ENCODE measurements around the gene KLHL29. TPM values are rescaled to one million over a fixed set of nuclear protein-coding genes. Genes with fewer than 3 reads are reported as not detected.

KLHL29 gene
- total RNA-seq, 6 experiments from 2014 or later = 1.2 to 10.2 (median 6.4) TPM

DNA sequence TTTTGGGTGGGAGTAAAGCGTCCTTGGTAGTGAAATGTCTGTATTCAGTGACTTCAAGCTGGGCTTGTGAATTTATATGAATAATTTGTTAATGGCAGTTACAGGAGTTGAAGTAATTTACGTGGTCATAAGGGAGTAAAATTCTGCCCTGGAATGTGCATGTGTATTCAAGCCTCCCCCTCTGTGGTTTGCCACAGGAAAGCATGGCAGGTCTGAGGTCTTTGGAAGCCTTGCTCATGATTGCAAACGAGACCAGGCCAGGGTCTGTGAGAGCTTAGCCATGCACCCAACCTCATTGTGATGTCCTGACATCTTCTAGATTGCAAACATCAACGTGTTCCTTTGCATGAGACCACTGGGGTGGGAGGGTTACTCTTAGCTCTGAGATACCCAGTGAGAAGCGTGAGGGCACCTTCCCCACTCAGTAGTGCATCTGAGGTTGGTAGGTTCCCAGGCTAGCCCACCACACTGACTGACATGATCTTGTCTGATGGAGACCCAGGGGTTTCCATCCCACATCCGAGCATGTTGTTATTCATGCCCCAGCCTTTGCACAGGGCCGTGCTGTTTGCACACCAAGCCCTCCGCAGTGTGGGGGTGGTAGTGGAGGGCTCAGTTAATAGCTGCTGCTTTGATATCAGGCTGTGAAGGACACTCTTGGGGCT lies 216.5 kb downstream of the KLHL29 start:
- H3K36me3 ChIP-seq = peaks cover 0 to 1% (median 0%) of the 10 kb centered on the region in 4 donors
- DNase-seq = no peak
- H3K27ac ChIP-seq = no peak overlapping the region
- no peak overlapping the region for H3K4me3 ChIP-seq
- no peaks in the 10 kb centered on the region for H3K9me3 ChIP-seq
- 46% methylated on average over 3 of the region's 8 CpGs for WGBS (ENCODE audit: insufficient coverage, low coverage, low lambda C conversion rate, missing lambda C conversion rate)
- no peaks in the 10 kb centered on the region for H3K4me1 ChIP-seq
- TF ChIP-seq POLR2A (IDR thresholded peaks at IDR 0.05) (no peak), CTCF (IDR thresholded peaks at IDR 0.05) (no peak)
- no peak for ATAC-seq
- H3K27me3 ChIP-seq = no peaks in the 10 kb centered on the region
- intact Hi-C loops (cut with DNase I) = no loop called here

- ATAC-seq (no peak), DNase-seq (peak in 1 of 3 donors; percentile 35)
- H3K4me3 ChIP-seq = no peak overlapping the region
- intact Hi-C loops (cut with DNase I) = no loop called here
- no peak overlapping the region for H3K27ac ChIP-seq
- H3K4me1 ChIP-seq = no peaks in the 10 kb centered on the region
- TF ChIP-seq POLR2A (IDR thresholded peaks at IDR 0.05) (no peak), CTCF (IDR thresholded peaks at IDR 0.05) (no peak)
- H3K36me3 ChIP-seq = peaks cover 0 to 1% (median 0%) of the 10 kb centered on the region in 4 donors
- 75% methylated on average over 5 of the region's 12 CpGs for WGBS (ENCODE audit: insufficient coverage, low coverage, low lambda C conversion rate, missing lambda C conversion rate)
- H3K9me3 ChIP-seq = no peaks in the 10 kb centered on the region
- no peaks in the 10 kb centered on the region for H3K27me3 ChIP-seq
These were observed 217.1 kb downstream of the KLHL29 start for GRCh38 chr2:23602116-23602515.

DNA sequence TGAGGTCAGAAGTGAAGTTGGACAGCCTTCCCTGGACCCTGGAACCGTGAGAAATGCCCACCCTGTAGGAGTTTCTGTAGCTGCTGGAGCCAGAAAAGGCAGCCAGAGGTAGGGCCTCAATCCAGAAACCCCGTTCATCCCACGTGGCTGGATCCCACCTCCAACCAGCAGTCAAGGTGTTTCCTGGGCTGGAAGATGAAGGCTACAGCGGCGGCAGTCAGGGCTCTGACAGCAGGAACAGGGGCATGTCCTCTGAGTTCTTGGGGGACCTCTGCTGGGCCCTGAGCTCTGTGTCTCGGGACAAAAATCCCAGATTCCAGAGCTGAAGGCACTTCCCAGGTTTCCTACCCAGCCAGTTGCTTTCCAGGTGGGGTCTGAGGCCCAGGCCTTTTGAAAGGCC lies 218.2 kb downstream of the KLHL29 start:
- H3K4me1 ChIP-seq = no peaks in the 10 kb centered on the region
- TF ChIP-seq CTCF (IDR thresholded peaks at IDR 0.05) (no peak), POLR2A (IDR thresholded peaks at IDR 0.05) (no peak)
- intact Hi-C loops (cut with DNase I) = no loop called here
- H3K36me3 ChIP-seq = peaks cover 0 to 1% (median 0%) of the 10 kb centered on the region in 4 donors
- 83% methylated on average over 1 of the region's 6 CpGs for WGBS (ENCODE audit: insufficient coverage, low coverage, low lambda C conversion rate, missing lambda C conversion rate)
- H3K27me3 ChIP-seq = no peaks in the 10 kb centered on the region
- H3K9me3 ChIP-seq = no peaks in the 10 kb centered on the region
- H3K27ac ChIP-seq = no peak overlapping the region
- DNase-seq = peak in 1 of 3 donors; percentile 21
- no peak overlapping the region for H3K4me3 ChIP-seq
- ATAC-seq = no peak

GRCh38 chr2:23603581-23603980 lies 218.6 kb downstream of the KLHL29 start:
- DNase-seq (peak in 1 of 3 donors; percentile 44), ATAC-seq (no peak)
- TF ChIP-seq POLR2A (IDR thresholded peaks at IDR 0.05) (no peak), CTCF (IDR thresholded peaks at IDR 0.05) (no peak)
- H3K4me1 ChIP-seq = no peaks in the 10 kb centered on the region
- no CpG with 5 or more reads among the region's 12 CpGs for WGBS (ENCODE audit: insufficient coverage, low coverage, low lambda C conversion rate, missing lambda C conversion rate)
- intact Hi-C loops (cut with DNase I) = no loop called here
- H3K27me3 ChIP-seq = no peaks in the 10 kb centered on the region
- H3K4me3 ChIP-seq = no peak overlapping the region
- H3K36me3 ChIP-seq = peaks cover 0 to 1% (median 0%) of the 10 kb centered on the region in 4 donors
- no peak overlapping the region for H3K27ac ChIP-seq
- H3K9me3 ChIP-seq = no peaks in the 10 kb centered on the region
